IPS-NIHi7 (cell line): ENCODE results near the gene RPL12.

Source experiments
- DNase-seq: peaks from one replicate; pipeline ENCODE4 v3.0.0; 2012; ENCODE audit warnings: mixed read lengths; ENCODE audit errors: extremely low spot score

RPL12 gene

DNA sequence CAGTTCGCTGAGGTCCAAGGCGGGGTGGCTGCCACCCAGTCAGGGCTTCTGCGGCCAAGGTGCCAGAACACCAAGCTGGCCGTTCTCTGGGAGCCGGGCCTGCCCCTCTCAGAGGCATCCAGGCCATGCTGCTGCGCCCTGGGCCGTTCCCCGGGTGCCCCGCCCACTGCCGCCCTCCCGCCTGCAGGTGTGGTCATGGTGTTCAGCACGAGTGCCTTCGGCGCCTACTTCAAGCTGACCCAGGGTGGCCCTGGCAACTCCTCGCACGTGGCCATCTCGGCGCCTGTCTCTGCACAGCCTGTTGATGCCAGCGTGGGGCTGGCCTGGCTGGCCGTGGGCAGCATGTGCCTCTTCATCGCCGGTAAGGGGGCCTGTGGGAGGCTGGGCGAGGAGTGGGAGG, 46.6 kb downstream of the RPL12 start:
- DNase-seq: no peak

DNA sequence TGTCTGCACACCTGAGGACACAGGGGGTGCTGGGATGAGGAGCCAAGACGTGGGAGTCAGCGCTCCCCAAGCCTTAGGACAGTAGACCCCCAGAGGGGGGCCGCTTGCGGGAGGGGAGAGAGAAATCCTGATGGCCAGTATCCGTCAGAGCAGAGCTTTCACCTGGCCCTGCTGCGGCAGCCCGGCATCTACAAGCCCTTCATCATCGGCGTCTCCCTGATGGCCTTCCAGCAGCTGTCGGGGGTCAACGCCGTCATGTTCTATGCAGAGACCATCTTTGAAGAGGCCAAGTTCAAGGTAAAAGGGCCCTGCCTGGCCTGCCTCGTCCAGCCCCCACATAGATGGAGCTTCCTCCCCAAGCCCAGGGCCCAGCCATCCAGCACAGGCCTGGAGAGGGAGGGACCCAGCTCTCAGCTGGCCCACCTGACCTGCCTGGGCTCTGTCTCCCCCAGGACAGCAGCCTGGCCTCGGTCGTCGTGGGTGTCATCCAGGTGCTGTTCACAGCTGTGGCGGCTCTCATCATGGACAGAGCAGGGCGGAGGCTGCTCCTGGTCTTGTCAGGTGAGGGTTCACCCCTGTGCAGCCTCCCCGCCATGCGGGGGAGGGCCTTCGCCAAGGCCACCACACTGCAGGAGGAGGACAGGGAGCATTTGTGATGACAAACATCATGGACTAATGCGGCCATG, 47.6 kb downstream of the RPL12 start:
- no peak for DNase-seq

DNA sequence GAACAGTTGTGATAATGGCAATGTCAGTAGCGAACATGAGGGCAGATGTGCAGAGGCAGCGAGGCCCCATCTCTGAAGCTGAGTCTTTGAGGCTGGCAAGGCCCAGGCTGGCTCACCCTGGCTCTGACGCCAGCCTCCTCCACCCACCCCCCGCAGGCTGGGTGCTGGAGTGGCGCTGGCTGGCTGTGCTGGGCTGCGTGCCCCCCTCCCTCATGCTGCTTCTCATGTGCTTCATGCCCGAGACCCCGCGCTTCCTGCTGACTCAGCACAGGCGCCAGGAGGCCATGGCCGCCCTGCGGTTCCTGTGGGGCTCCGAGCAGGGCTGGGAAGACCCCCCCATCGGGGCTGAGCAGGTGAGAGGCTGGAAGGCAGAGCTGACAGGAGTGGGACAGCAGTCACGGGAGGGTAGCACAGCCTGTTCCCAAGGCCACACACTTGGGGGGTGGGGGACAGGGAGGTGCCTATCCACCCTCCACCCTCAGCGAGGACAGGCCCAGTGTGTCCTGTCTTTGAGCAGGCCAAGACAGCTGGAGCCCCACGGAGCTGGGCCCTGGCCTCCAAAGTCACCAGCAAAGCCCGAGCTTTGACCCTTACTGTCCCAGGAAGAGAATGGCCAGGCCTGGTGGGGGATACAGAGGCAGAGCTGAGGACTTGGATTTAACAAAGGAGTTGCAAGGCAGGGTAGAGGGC, 48.7 kb downstream of the RPL12 start:
- no peak for DNase-seq

DNA sequence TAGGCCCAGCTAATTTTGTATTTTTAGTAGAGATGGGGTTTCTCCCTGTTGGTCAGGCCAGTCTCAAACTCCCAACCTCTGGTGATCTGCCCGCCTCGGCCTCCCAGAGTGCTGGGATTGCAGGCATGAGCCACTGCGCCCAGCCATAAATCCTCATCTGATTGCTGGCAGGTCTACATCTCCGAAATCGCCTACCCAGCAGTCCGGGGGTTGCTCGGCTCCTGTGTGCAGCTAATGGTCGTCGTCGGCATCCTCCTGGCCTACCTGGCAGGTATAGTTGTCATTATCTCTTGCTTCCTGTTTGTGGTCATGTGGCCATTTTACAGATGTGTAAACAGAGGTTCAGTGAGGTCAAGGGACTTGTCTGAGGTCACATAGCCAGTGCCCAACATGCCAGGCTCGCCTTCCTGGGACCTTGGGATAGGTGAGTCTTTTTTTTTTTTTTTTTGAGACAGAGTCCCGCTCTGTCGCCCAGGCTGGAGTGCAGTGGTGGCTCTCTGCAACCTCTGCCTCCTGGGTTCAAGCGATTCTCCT, 51.4 kb downstream of the RPL12 start:
- DNase-seq: no peak

DNA sequence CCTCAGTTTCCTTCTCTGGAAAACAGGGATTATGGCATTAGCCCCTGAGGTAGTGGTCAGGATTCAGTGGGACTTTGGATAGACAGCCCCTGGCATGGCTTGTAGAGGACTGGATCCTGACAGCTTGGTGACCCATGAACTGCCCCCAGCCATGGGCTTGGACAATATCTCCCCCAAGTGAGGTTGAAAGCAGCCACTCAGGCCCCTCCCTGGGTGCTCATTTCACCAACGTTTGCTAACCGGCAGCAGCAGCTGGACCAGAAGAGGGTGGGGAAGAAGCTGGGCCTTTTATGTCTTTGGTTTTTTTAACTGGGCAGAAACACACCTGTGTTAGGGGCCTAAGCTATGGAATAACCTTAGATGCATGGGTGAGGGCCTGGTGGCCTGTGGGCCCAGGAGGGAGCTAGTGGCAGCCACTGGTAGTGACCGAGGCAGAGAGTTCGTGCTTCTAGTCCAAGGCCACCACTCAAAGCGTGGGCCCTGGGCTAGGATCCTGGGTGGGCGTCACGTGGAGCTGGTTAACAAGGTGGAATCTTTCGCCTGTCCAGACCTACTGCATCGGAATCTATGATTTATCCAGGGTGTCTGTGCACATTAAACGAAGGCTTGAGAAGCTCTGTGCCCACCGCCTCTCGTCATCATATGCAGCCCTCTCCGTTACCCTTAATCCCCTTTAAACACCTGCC, 52.3 kb downstream of the RPL12 start:
- no peak for DNase-seq

DNA sequence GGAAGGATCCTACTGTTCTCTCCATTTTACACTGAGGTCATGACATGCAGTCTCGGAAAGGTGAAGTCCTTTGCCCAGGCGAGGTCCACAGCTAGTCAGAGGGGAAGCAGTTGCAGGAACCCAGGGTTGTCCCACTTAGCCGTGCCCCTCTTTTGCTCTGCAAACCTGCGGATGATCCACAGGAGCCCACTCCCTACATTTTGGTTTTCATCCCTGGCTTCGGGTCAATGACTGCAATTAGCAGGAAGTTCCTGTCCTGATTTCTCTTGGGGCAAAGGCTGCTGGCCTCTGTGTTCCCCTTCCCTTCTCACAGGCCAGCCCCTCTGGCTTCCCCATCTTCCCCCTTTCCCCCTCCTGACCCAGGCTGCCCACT, 52.9 kb downstream of the RPL12 start:
- no peak for DNase-seq
